NCI-H146 (cell line): ENCODE measurements around the gene MAMDC4.
"Not testable (repeated sequence)": the region's sequence is repeated elsewhere in the genome, so short reads cannot be mapped to it uniquely, and the experiment has no call there.

Experiments
- DNase-seq: peaks from one replicate; lab custom pipeline; 2025; lab: John Stamatoyannopoulos, UW

Gene MAMDC4

GRCh38 chr9:136851941-136852663 is at the start of gene MAMDC4:
TSS of gene MAMDC4 (plus strand) at chr9:136852346. CDS start at chr9:136852417, 71 bp downstream.
- DNase-seq = no peak

- not testable (repeated sequence) for DNase-seq
Observed at GRCh38 chr9:136803009-136803550, 49.1 kb upstream of the MAMDC4 start.

- DNase-seq = no peak
Observed at GRCh38 chr9:136803551-136804508, 48.3 kb upstream of the MAMDC4 start.

GRCh38 chr9:136804509-136805206 is 47.5 kb upstream of the MAMDC4 start:
- no peak for DNase-seq

GRCh38 chr9:136805207-136805740 is 46.9 kb upstream of the MAMDC4 start:
- DNase-seq = no peak

- no peak for DNase-seq
Observed at GRCh38 chr9:136806067-136806466, 46.1 kb upstream of the MAMDC4 start.

GRCh38 chr9:136806631-136807201 is 45.4 kb upstream of the MAMDC4 start:
- no peak for DNase-seq

GRCh38 chr9:136807281-136808074 is 44.7 kb upstream of the MAMDC4 start, which contains the start of gene RABL6:
TSS of gene RABL6 (plus strand) at chr9:136807948. CDS start at chr9:136808197, 249 bp downstream.
- DNase-seq = peak; percentile 72

- DNase-seq = peak; percentile 13
Observed at GRCh38 chr9:136808075-136808805, 43.9 kb upstream of the MAMDC4 start.

GRCh38 chr9:136808806-136809158 is 43.4 kb upstream of the MAMDC4 start:
- no peak for DNase-seq

- DNase-seq = no peak
Observed at GRCh38 chr9:136814725-136815421, 37.3 kb upstream of the MAMDC4 start.

- DNase-seq = no peak
Observed at GRCh38 chr9:136815422-136815782, 36.7 kb upstream of the MAMDC4 start.

GRCh38 chr9:136820971-136821825 is 30.9 kb upstream of the MAMDC4 start:
- no peak for DNase-seq

- DNase-seq = no peak
Observed at GRCh38 chr9:136821826-136822544, 30.2 kb upstream of the MAMDC4 start.

GRCh38 chr9:136823136-136824046 is 28.8 kb upstream of the MAMDC4 start:
- DNase-seq = peak; percentile 59

- no peak for DNase-seq
Observed at GRCh38 chr9:136824496-136825225, 27.5 kb upstream of the MAMDC4 start.
